Hepatocyte (in vitro differentiated cells): ENCODE results near the gene PTPRC. TPM values are rescaled to one million over a fixed set of nuclear protein-coding genes. Genes with fewer than 3 reads are reported as not detected.

ENCODE experiments used
- DNase-seq: peaks from one replicate; pipeline ENCODE4 v3.0.0-alpha.2; 2016; ENCODE audit warnings: low spot score
- H2AFZ ChIP-seq: fragments of 200-600 bp; sonication (generic); 2 replicates; pipeline ENCODE4 v1.6.0; 2016; ENCODE audit warnings: antibody characterized with exemption, mild to moderate bottlenecking
- H3K27ac ChIP-seq: fragments of 200-600 bp; sonication (generic); 2 replicates; pipeline ENCODE4 v1.5.1; 2016; ENCODE audit warnings: mild to moderate bottlenecking
- H3K27me3 ChIP-seq: fragments of 200-600 bp; sonication (generic); 2 replicates; pipeline ENCODE4 v1.6.1; 2016
- H3K36me3 ChIP-seq: fragments of 200-600 bp; sonication (generic); replicated peaks from 2 replicates; pipeline ENCODE4 v1.5.1; 2016; ENCODE audit warnings: low read depth; ENCODE audit not compliant: insufficient read depth
- H3K4me1 ChIP-seq: fragments of 200-600 bp; sonication (generic); 2 replicates; pipeline ENCODE4 v1.5.1; 2016; ENCODE audit warnings: mild to moderate bottlenecking, moderate library complexity; ENCODE audit not compliant: insufficient read depth
- H3K4me2 ChIP-seq: fragments of 200-600 bp; sonication (generic); 2 replicates; pipeline ENCODE4 v1.6.0; 2016
- H3K4me3 ChIP-seq: fragments of 200-600 bp; sonication (generic); 2 replicates; pipeline ENCODE4 v1.5.1; 2016; ENCODE audit warnings: mild to moderate bottlenecking
- H3K79me2 ChIP-seq: fragments of 200-600 bp; sonication (generic); 2 replicates; pipeline ENCODE4 v1.6.0; 2017; ENCODE audit warnings: mild to moderate bottlenecking
- H3K9me2 ChIP-seq: fragments of 200-600 bp; sonication (generic); replicated peaks from 2 replicates; pipeline ENCODE4 v1.6.0; 2017; ENCODE audit warnings: mild to moderate bottlenecking; ENCODE audit not compliant: insufficient read depth
- H3K9me3 ChIP-seq: fragments of 200-600 bp; sonication (generic); 2 replicates; pipeline ENCODE4 v1.5.1; 2016; ENCODE audit warnings: low read depth, mild to moderate bottlenecking
- H4K20me1 ChIP-seq: fragments of 200-600 bp; sonication (generic); 2 replicates; pipeline ENCODE4 v1.6.0; 2016; ENCODE audit warnings: mild to moderate bottlenecking; ENCODE audit not compliant: insufficient read depth, poor library complexity, severe bottlenecking
- EZH2 ChIP-seq: fragments of 200-600 bp; sonication (generic); IDR thresholded peaks from 2 replicates; pipeline ENCODE4 v1.6.1; 2016; ENCODE audit warnings: antibody characterized with exemption, mild to moderate bottlenecking, borderline replicate concordance
- EZH2phosphoT487 ChIP-seq: fragments of 200-600 bp; sonication (generic); IDR thresholded peaks from one replicate; pipeline ENCODE4 v1.6.1; 2018; ENCODE audit warnings: antibody characterized with exemption, mild to moderate bottlenecking, low read depth, moderate library complexity; ENCODE audit not compliant: unreplicated experiment, severe bottlenecking
- WGBS: methylation state at CpG from one replicate; pipeline ENCODE4 v1.1.6; 2016; ENCODE audit warnings: low lambda C conversion rate; ENCODE audit errors: missing lambda C conversion rate; 5-methylcytosine and 5-hydroxymethylcytosine counted together
- polyA plus RNA-seq: library from polyadenylated mRNA; unstranded; fragments of >200 nt; fragmentation: Nextera tagmentation; extraction: Ambion mirVana; gene quantifications from 2 replicates; pipeline ENCODE4 v1.2.1, GENCODE V29; 2016
- total RNA-seq: library from RNA; depleted of rRNA; stranded (reverse); fragments of >200 nt; gene quantifications from 2 replicates; pipeline ENCODE4 v1.2.3, GENCODE V29; 2014
- TF ChIP-seq, protein P1 (sequence below): fragments of 200-600 bp; sonication (generic); IDR thresholded peaks from 2 replicates; pipeline ENCODE4 v1.5.1; 2016; ENCODE audit warnings: antibody characterized with exemption, mild to moderate bottlenecking; ENCODE audit not compliant: poor library complexity

Gene PTPRC
- total and polyA plus RNA-seq, 2 experiments from 2014 or later = 0.87 TPM; not detected in 1

DNA sequence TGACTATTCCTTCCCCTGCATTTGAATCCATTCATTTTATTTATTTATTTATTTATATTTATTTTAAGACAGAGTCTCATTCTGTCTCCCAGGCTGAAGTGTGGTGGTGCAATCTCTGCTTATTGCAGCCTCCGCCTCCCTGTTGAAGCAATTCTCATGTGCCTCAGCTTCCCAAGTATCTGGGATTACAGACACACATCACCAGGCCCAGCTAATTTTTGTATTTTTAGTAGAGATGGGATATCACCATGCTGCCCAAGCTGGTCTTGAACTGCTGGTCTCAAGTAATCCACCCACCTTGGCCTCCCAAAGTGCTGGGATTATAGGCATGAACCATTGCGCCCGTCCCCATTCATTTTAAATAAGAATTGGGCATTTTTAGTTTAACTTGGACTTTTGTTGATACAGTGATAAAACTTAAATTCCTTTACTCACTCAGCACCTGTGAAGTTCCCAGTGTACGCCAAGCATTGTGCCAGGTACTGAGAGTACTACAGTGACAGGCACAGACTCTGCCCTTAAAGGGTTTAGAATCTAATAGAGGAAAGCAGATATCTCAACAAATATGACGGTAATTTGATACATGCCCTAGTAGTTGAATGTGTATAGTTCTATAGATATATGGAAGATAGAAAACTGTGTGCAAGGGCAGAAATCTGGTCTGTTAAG, 90.5 kb downstream of the PTPRC start:
- Histone ChIP-seq H3K79me2 (no peaks in the 10 kb centered on the region), H4K20me1 (no peaks in the 10 kb centered on the region), H3K9me3 (no peaks in the 10 kb centered on the region), H3K9me2 (no peaks in the 10 kb centered on the region), H3K27me3 (no peaks in the 10 kb centered on the region), H3K4me3 (no peak overlapping the region), H3K36me3 (no peaks in the 10 kb centered on the region), H3K27ac (no peak overlapping the region), H3K4me2 (no peak overlapping the region), H3K4me1 (no peaks in the 10 kb centered on the region), H2AFZ (no peak overlapping the region)
- no peak for TF ChIP-seq EZH2
- TF ChIP-seq EZH2phosphoT487 = no peak
- TF ChIP-seq, protein P1, sequence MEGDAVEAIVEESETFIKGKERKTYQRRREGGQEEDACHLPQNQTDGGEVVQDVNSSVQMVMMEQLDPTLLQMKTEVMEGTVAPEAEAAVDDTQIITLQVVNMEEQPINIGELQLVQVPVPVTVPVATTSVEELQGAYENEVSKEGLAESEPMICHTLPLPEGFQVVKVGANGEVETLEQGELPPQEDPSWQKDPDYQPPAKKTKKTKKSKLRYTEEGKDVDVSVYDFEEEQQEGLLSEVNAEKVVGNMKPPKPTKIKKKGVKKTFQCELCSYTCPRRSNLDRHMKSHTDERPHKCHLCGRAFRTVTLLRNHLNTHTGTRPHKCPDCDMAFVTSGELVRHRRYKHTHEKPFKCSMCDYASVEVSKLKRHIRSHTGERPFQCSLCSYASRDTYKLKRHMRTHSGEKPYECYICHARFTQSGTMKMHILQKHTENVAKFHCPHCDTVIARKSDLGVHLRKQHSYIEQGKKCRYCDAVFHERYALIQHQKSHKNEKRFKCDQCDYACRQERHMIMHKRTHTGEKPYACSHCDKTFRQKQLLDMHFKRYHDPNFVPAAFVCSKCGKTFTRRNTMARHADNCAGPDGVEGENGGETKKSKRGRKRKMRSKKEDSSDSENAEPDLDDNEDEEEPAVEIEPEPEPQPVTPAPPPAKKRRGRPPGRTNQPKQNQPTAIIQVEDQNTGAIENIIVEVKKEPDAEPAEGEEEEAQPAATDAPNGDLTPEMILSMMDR = no peak
- 94% methylated on average over 5 of the region's 5 CpGs for WGBS
- DNase-seq = no peak

DNA sequence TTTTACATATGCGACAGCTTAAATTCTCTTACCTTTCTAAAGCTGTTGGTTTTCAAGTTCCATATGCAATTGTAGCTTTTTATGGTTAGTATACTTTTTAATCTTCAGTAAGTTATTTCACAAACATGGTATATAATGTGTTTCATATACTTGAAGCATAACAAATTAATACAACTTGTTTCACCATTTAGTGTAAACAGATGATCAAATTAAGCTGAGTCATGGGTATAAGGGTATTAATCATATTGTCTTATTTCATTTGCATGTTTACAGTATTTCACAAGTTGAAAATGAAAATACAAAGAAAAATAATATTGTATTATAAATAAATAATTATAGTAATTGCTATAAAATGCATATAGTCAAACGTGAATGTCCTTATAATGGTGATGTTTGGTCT, 92.1 kb downstream of the PTPRC start:
- H4K20me1 ChIP-seq = no peaks in the 10 kb centered on the region
- 90% methylated on average over 2 of the region's 2 CpGs for WGBS
- H3K4me3 ChIP-seq = no peak overlapping the region
- H3K36me3 ChIP-seq = no peaks in the 10 kb centered on the region
- TF ChIP-seq, protein P1 = no peak
- no peak for TF ChIP-seq EZH2phosphoT487
- TF ChIP-seq EZH2 = no peak
- H3K27ac ChIP-seq = no peak overlapping the region
- no peaks in the 10 kb centered on the region for H3K79me2 ChIP-seq
- no peak overlapping the region for H3K4me2 ChIP-seq
- H3K9me2 ChIP-seq = no peaks in the 10 kb centered on the region
- no peaks in the 10 kb centered on the region for H3K9me3 ChIP-seq
- DNase-seq = no peak
- no peaks in the 10 kb centered on the region for H3K27me3 ChIP-seq
- no peak overlapping the region for H2AFZ ChIP-seq
- H3K4me1 ChIP-seq = no peaks in the 10 kb centered on the region

DNA sequence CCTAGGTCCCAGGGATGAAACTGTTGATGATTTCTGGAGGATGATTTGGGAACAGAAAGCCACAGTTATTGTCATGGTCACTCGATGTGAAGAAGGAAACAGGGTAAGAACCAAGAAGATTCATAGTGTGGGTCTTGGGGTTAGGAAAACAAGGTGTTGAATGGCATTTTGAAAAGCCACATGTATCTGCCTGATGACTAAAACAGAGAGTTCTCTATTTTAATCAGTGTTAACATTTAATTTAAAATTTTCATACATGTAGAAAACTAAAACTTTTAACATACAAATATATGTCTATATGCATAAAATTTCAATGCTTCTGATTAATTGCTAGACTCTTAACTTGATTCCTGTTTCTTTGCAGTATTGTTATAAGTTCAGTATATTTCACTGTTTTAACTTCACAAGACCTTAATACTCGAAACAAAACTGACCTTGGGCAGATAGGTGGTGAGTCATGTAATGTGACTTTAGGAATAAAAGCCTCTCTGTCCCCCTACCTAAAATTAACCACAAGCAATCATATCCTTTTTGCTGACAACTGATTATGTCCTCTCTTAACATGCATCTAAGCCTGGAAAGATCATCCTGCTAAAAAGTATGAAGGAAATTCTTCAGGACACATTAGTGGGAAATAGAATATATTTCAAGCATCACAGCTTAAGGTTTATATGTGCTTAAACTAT, 95.6 kb downstream of the PTPRC start:
- H2AFZ ChIP-seq = no peak overlapping the region
- TF ChIP-seq EZH2phosphoT487 = no peak
- TF ChIP-seq, protein P1 = no peak
- no peak for TF ChIP-seq EZH2
- 84% methylated on average over 2 of the region's 2 CpGs for WGBS
- no peaks in the 10 kb centered on the region for H3K27me3 ChIP-seq
- no peaks in the 10 kb centered on the region for H3K79me2 ChIP-seq
- H3K4me3 ChIP-seq = no peak overlapping the region
- DNase-seq = no peak
- no peak overlapping the region for H3K27ac ChIP-seq
- no peaks in the 10 kb centered on the region for H3K9me3 ChIP-seq
- H3K36me3 ChIP-seq = no peaks in the 10 kb centered on the region
- H3K4me2 ChIP-seq = no peak overlapping the region
- no peaks in the 10 kb centered on the region for H3K9me2 ChIP-seq
- H3K4me1 ChIP-seq = no peaks in the 10 kb centered on the region
- no peaks in the 10 kb centered on the region for H4K20me1 ChIP-seq
